Measurements from ENCODE around the gene PKD2L2.
"Not testable (repeated sequence)": the region's sequence is repeated elsewhere in the genome, so short reads cannot be mapped to it uniquely, and the experiment has no call there.

The PKD2L2 gene

GRCh38 chr5:137888863-137889759 lies at the start of gene PKD2L2:
TSS of gene PKD2L2 (plus strand) at chr5:137889457. CDS start at chr5:137889492, 35 bp downstream.
- peak within 1 kb of the TSS; percentile 63 for H3K4me3 ChIP-seq (ENCODE audit: control insufficient read depth, low read depth, low read length)

GRCh38 chr5:137842296-137842695 lies 47.0 kb upstream of the PKD2L2 start:
- no peak overlapping the region for H3K4me3 ChIP-seq (ENCODE audit: control insufficient read depth, low read depth, low read length)
- no peak for DNase-seq (ENCODE audit: low read depth)
- TF ChIP-seq CTCF (conservative IDR thresholded peaks at IDR 0.05; ENCODE audit: control insufficient read depth, insufficient read depth, low read depth, low read length): no peak

More at GRCh38 chr5:137888863-137889759, at the start of gene PKD2L2:
- DNase-seq (ENCODE audit: low read depth): peak; percentile 86
- TF ChIP-seq CTCF (conservative IDR thresholded peaks at IDR 0.05; ENCODE audit: control insufficient read depth, insufficient read depth, low read depth, low read length): no peak

- H3K4me3 ChIP-seq (ENCODE audit: control insufficient read depth, low read depth, low read length): no peak overlapping the region
- DNase-seq (ENCODE audit: low read depth): no peak
- TF ChIP-seq CTCF (conservative IDR thresholded peaks at IDR 0.05; ENCODE audit: control insufficient read depth, insufficient read depth, low read depth, low read length): no peak
Measured at GRCh38 chr5:137843676-137844299, 45.5 kb upstream of the PKD2L2 start.

GRCh38 chr5:137845472-137845871 lies 43.8 kb upstream of the PKD2L2 start:
- H3K4me3 ChIP-seq (ENCODE audit: control insufficient read depth, low read depth, low read length): no peak overlapping the region
- TF ChIP-seq CTCF (conservative IDR thresholded peaks at IDR 0.05; ENCODE audit: control insufficient read depth, insufficient read depth, low read depth, low read length): no peak
- no peak for DNase-seq (ENCODE audit: low read depth)

- H3K4me3 ChIP-seq (ENCODE audit: control insufficient read depth, low read depth, low read length): no peak overlapping the region
- TF ChIP-seq CTCF (conservative IDR thresholded peaks at IDR 0.05; ENCODE audit: control insufficient read depth, insufficient read depth, low read depth, low read length): no peak
- no peak for DNase-seq (ENCODE audit: low read depth)
Measured at GRCh38 chr5:137847687-137848086, 41.6 kb upstream of the PKD2L2 start.

- not testable (repeated sequence) for DNase-seq (ENCODE audit: low read depth); H3K4me3 ChIP-seq (ENCODE audit: control insufficient read depth, low read depth, low read length)
Measured at GRCh38 chr5:137853165-137853564, 36.1 kb upstream of the PKD2L2 start.

GRCh38 chr5:137856201-137856600 lies 33.1 kb upstream of the PKD2L2 start:
- no peak overlapping the region for H3K4me3 ChIP-seq (ENCODE audit: control insufficient read depth, low read depth, low read length)
- no peak for DNase-seq (ENCODE audit: low read depth)
- TF ChIP-seq CTCF (conservative IDR thresholded peaks at IDR 0.05; ENCODE audit: control insufficient read depth, insufficient read depth, low read depth, low read length): no peak
